Coronary artery (tissue), 2 donors: Measurements from ENCODE around the gene SLC25A47.
A peak's percentile ranks its signal among the peaks of the same experiment; 100 is the strongest.

Experiments
- DNase-seq: peaks from one replicate; pipeline ENCODE4 v3.0.0-alpha.2; 2017; ENCODE audit warnings: low spot score
- H3K27ac ChIP-seq, 2 donors: fragments of 200-600 bp; sonication (generic); one replicate each; pipeline ENCODE4 v1.5.1; 2016 to 2019
- H3K4me3 ChIP-seq: fragments of 200-600 bp; sonication (generic); 2 replicates; pipeline ENCODE4 v1.5.1; 2016; ENCODE audit warnings: mild to moderate bottlenecking, moderate library complexity
- TF ChIP-seq, protein P1 (sequence below): fragments of 200-600 bp; sonication (generic); IDR thresholded peaks from one replicate; pipeline ENCODE4 v1.5.1; 2019; ENCODE audit warnings: antibody characterized with exemption

Gene SLC25A47

DNA sequence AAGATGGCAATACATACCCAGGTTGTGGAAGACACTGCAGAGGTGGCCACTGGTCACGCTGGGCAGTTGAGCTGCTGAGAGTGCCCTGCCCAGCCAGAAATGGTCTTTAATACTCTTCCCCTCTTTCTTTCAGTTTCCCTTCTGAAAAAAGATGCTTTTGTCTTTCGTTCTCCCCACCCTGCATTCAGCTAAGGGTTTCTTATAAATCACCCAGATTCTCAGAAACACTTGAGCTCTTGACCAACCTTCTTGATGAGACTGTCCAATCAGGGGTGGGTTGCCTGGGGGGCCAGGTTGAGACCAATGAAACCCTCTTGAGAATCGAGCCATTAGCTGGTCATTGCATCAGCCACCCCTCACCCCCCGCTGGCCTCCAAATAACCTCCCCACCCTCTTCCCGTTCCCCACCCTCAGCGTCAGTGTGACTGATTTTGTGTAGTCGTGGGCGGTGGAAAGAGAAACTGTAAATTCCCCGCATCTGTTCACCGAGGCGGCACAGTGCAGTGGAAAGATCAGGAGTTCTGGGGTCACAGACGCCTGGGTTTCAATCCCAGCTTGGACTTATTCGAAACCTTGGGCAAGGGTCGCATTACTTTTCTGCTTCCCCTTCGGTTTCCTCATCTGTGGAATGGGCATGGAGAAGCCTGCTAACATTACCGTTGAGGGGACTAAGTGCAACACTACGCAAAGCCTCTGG, 52.3 kb downstream of the SLC25A47 start:
- peak overlapping the region; percentile 85 for H3K4me3 ChIP-seq
- peak overlapping the region; percentile 84 to 95 for H3K27ac ChIP-seq
- peak; percentile 86 for DNase-seq
- TF ChIP-seq, protein P1, sequence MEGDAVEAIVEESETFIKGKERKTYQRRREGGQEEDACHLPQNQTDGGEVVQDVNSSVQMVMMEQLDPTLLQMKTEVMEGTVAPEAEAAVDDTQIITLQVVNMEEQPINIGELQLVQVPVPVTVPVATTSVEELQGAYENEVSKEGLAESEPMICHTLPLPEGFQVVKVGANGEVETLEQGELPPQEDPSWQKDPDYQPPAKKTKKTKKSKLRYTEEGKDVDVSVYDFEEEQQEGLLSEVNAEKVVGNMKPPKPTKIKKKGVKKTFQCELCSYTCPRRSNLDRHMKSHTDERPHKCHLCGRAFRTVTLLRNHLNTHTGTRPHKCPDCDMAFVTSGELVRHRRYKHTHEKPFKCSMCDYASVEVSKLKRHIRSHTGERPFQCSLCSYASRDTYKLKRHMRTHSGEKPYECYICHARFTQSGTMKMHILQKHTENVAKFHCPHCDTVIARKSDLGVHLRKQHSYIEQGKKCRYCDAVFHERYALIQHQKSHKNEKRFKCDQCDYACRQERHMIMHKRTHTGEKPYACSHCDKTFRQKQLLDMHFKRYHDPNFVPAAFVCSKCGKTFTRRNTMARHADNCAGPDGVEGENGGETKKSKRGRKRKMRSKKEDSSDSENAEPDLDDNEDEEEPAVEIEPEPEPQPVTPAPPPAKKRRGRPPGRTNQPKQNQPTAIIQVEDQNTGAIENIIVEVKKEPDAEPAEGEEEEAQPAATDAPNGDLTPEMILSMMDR = no peak

DNA sequence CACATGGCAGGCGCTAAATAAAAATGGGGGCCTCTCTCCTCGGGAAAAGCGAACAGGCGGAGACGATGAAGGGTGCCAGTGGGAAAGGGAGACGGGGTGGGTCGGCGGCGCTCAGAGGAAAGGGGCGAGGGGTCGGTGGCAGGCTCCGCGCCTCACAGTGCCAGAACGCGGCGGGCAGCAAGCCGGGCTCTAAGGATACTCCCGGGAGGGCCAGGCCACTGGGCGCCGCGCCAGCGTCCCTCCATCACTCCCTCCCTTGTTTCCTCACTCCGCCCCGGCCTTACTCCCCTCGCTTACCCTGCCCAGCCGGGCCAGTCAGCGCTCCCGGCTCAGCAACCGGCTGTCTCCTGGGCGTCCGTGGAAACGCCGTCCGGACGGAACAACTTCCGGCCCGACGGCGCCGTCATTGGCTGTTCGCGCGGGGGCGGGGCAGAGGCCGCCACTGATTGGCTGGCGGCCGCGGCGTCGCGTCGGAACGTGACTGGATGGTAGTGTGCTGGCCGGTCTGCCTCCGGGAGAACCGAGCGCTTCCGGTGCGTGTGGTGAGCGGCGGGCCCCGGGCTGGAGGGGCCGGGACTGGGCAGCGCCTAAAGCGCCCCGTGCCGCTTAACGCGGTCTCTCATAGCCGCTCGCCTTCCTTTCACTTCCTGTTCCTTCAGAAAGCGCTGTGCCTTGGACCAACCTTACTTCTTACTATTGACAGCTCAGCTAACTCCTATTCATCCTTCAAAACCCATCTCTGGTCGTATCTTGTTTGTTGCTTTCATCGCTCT, 53.0 kb downstream of the SLC25A47 start, which contains the start of gene WDR25:
Gene WDR25, plus strand, starts transcription at position 523 of the 773 bp plus-strand sequence.
- DNase-seq = peak; percentile 98
- Histone ChIP-seq H3K27ac (peak within 1 kb of the TSS; percentile 84 to 95), H3K4me3 (peak within 1 kb of the TSS; percentile 85)
- TF ChIP-seq, protein P1 = no peak

DNA sequence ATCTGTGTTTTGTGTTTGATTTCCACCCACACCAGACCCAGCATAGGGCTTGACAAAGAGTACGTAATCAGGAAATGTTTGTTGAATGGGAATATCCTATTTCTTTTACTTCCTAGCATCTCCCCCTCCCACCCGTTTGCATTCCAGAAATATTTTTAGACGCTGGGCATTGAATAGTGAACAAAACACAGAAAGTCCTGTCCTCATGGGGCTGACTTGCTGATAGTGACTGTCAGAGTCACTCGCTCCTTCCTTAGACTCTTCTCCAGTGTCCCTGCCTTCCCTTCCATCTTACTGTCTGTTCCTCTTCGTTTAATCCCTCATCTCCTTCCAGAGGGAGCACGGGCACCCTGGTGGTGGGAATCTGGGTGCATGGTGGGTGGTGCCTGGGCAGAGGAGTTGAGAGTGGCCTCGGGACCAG, 53.6 kb downstream of the SLC25A47 start:
- DNase-seq = no peak
- peak overlapping the region; percentile 85 for H3K4me3 ChIP-seq
- H3K27ac ChIP-seq = peak overlapping the region; percentile 84 to 95
- TF ChIP-seq, protein P1 = no peak
